Measurements from ENCODE around the gene RPS18.

- TF ChIP-seq CTCF (IDR thresholded peaks at IDR 0.05) (no peak), POLR2A (IDR thresholded peaks at IDR 0.05) (no peak)
These were observed 52.2 kb downstream of the RPS18 start for GRCh38 chr6:33324125-33324524.
